GM12875 (cell line): Measurements from ENCODE around the gene MOSPD2.

Source experiments
- H3K4me3 ChIP-seq: one replicate; pipeline ENCODE4 v1.5.1; 2011; ENCODE audit warnings: low read depth, low read length, control low read depth
- TF ChIP-seq, protein P1 (sequence below): IDR thresholded peaks from 2 replicates; pipeline ENCODE4 v1.5.1; 2011; ENCODE audit warnings: low read depth, mild to moderate bottlenecking, control low read depth, inconsistent platforms, low read length, moderate library complexity, borderline replicate concordance; ENCODE audit not compliant: insufficient read depth

The MOSPD2 gene

DNA sequence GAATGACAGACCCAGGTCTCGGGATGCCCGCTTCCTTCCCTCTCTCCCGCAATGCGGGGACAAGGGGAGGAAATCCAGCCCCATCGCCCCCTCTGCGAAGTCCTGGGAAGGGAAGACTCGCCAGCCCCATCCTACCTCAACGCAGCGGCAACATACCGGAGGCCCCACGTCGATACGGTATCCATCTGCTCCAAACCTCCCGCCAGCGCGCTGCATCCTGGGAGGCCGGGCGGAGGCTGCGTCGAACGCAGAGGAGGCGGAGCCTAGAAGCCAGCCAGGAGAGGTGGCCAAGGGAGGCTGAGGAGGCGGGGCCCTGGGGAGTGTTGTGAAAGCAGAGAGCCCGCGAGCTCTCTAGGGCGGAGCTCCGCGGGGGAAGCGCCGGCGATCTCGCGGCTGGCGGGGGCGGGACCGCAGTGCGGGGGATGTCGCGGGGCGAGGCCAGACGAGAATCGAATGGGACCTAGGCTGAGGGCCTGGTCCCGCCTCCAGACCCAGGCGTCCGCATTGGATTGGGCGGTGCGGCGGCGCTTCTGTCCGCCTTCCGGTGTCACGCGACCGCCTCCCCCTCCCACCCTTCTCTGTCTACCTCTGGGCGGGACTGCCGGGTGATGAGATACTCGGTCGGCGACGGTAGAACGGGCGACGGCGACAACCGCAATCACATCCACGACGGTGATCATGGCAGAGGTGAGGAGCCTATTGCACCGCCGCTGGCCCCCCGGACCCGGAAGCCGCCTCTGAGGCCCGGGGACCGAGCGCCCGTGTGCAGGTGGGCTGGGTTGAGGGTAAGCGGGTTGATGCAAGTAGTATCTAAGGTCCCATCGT lies at the start of gene MOSPD2, which contains the start of gene FANCB:
Gene MOSPD2 (plus strand): TSS at position 571 of the 825 bp plus-strand sequence. CDS start 108 bp downstream, at position 679.
Gene FANCB (minus strand): TSS at position 219 of the 825 bp plus-strand sequence. CDS start 7,559 bp downstream, outside the sequence.
- TF ChIP-seq, protein P1, sequence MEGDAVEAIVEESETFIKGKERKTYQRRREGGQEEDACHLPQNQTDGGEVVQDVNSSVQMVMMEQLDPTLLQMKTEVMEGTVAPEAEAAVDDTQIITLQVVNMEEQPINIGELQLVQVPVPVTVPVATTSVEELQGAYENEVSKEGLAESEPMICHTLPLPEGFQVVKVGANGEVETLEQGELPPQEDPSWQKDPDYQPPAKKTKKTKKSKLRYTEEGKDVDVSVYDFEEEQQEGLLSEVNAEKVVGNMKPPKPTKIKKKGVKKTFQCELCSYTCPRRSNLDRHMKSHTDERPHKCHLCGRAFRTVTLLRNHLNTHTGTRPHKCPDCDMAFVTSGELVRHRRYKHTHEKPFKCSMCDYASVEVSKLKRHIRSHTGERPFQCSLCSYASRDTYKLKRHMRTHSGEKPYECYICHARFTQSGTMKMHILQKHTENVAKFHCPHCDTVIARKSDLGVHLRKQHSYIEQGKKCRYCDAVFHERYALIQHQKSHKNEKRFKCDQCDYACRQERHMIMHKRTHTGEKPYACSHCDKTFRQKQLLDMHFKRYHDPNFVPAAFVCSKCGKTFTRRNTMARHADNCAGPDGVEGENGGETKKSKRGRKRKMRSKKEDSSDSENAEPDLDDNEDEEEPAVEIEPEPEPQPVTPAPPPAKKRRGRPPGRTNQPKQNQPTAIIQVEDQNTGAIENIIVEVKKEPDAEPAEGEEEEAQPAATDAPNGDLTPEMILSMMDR = no peak
- H3K4me3 ChIP-seq = peak within 1 kb of the TSS; percentile 64

DNA sequence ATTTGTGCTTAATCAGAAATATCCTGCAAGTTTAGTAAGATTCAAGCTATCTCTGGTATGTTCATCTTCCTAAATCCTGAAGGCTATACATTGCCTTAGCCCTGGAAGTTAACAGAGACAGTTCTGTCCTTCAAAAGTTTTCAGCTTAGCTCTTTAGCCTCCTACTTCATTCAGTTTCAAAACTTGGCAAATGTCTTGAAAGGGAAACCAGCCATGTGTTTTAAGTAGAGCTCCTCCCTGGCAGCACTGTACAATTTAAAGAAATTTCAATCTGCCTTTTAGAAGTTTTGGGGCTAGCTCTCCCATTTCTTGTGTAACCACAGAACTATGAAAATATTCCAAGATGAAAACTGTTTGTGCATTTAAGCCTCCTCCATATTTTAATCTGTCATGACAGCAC lies 47.4 kb upstream of the MOSPD2 start:
- TF ChIP-seq, protein P1 = no peak
- no peak overlapping the region for H3K4me3 ChIP-seq

DNA sequence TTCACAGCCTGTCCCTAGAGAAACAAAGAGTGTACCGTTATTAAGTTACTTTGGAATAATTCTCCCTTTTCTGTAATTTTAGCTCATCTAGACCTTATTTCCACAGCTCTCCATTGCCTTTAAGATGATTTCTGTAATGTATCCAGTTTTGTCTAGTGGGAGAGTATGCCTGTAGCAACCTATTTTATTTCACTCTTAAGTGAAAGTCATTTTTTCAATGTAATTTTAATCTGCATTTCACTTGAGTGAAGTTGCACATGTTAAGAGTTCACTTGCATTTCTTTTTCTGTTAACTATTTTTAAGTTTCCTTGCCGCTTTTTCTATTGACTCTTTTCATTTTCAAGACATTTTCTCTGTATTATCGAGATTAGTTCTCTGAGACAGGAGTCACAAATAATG lies 46.9 kb upstream of the MOSPD2 start:
- TF ChIP-seq, protein P1 = no peak
- H3K4me3 ChIP-seq = no peak overlapping the region

DNA sequence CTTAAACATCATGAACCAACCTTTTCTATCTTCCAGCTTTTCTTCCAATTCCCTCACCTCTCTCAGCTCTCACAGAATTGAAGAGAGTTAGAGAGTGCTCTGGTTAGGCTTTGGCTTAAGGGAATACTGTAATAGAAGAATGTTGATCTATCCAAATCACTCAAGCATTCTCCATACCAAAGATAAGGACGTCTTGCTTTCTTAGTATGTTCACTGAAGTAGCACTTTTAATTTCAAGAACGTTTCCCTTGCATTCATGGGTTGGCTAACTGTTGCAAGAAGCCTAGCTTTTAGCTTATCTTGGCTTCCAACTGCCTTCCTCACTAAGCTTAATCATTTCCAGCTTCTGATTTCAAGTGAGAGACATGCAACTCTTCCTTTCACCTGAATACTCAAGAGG lies 43.6 kb upstream of the MOSPD2 start:
- no peak overlapping the region for H3K4me3 ChIP-seq
- TF ChIP-seq, protein P1 = no peak

DNA sequence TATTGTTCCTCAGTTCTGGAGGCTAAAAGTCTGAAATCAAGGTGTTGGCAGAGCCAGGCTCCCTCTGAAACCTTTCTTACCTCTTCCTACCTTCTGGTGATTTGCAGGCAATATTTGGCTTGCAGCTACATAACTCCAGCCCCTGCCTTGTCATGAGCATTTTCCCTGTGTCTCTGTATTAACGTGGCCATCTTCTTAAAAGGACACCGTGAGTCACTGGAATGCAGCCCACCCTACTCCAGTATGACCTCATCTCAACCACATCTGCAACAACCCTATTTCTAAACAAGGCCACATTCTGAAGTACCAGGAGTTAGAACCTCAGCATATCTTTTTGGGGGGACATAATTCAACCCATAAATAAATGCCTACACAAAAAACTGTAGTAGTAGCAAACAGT lies 41.1 kb upstream of the MOSPD2 start:
- TF ChIP-seq, protein P1 = no peak
- no peak overlapping the region for H3K4me3 ChIP-seq

DNA sequence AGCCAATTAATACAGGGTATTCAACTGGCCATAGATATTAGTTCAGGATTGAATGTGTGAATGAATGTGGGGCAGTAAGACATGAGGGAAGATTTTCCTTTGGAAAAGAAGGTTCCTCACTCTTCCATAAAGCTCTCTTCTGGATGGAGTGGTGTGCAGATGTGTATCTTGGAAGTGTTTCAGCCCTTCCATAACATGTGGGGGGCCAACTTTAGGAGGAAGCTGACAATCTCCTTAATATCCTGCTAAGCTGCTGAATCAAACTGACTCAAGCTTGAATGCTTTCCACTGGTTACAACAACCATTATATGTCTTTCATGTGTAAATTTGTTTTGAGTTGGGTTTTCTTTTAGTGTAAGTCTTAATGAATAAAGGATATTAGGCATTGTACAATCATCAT lies 40.6 kb upstream of the MOSPD2 start:
- TF ChIP-seq, protein P1 = no peak
- no peak overlapping the region for H3K4me3 ChIP-seq

DNA sequence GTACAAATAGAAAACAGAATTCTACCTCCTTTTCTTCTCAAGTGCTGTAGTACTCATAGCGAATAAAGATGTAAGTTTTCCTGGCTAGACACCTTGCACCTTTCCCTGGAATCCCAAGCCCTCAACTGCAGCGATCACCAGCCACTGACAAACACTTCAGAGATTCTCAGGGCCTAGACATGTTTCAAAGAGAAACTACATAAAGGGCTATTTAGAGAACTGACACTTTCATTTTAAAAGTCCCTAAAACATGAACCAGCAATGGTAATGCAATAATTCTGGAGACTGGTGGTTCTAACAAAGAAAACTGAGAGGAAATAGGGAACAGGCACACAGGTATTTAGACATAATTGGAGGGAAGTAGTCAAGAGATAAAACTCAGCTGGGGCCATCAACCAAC lies 36.1 kb upstream of the MOSPD2 start:
- TF ChIP-seq, protein P1 = no peak
- no peak overlapping the region for H3K4me3 ChIP-seq
